Sigmoid colon (tissue), 7 donors: ENCODE data around the gene IL32. TPM values are rescaled to one million over a fixed set of nuclear protein-coding genes. Genes with fewer than 3 reads are reported as not detected.

ENCODE experiments used
- DNase-seq: peaks from one replicate; pipeline ENCODE4 v3.0.0-alpha.2; 2019
- H3K27ac ChIP-seq, 4 donors: fragments of 200-600 bp; sonication (generic); one replicate each; pipeline ENCODE4 v1.5.1; 2016 to 2019; ENCODE audit warnings: mild to moderate bottlenecking in 1 of 4
- H3K27me3 ChIP-seq, 3 donors: fragments of 200-600 bp; sonication (generic); one replicate each; pipeline ENCODE4 v1.5.1; 2019; ENCODE audit warnings: mild to moderate bottlenecking in 1 of 3
- H3K36me3 ChIP-seq, 4 donors: fragments of 200-600 bp; sonication (generic); one replicate each; pipeline ENCODE4 v1.5.1; 2016 to 2019
- H3K4me1 ChIP-seq, 4 donors: fragments of 200-600 bp; sonication (generic); one replicate each; pipeline ENCODE4 v1.5.1; 2017 to 2019
- H3K4me3 ChIP-seq, 4 donors: fragments of 200-600 bp; sonication (generic); one replicate each; pipeline ENCODE4 v1.5.1; 2017 to 2019; ENCODE audit warnings: mild to moderate bottlenecking in 2 of 4, moderate library complexity in 1 of 4
- H3K9me3 ChIP-seq, 4 donors: fragments of 200-600 bp in 3 of 4; sonication (generic) in 3 of 4; one replicate each; pipeline versions ENCODE4 v1.5.1 to v1.6.1; 2013 to 2019
- CTCF ChIP-seq, 4 experiments: fragments of 450-650 bp in 3 of 4; fragments of 200-600 bp in 1 of 4; IDR thresholded peaks; one replicate each; pipeline ENCODE4 v1.5.1; 2016 to 2019; ENCODE audit warnings: antibody characterized with exemption in 4 of 4, mild to moderate bottlenecking in 3 of 4, moderate library complexity in 2 of 4
- EP300 ChIP-seq, 4 donors: sonication (generic); formaldehyde crosslinking; IDR thresholded peaks; one replicate each; pipeline ENCODE4 v1.6.1; 2017; ENCODE audit warnings: antibody characterized with exemption in 4 of 4
- POLR2A ChIP-seq, 2 donors: fragments of 450-650 bp; IDR thresholded peaks; one replicate each; pipeline ENCODE4 v1.6.1; 2016; ENCODE audit warnings: antibody characterized with exemption in 2 of 2, mild to moderate bottlenecking in 2 of 2, moderate library complexity in 2 of 2
- POLR2AphosphoS5 ChIP-seq, 4 donors: sonication (generic); formaldehyde crosslinking; IDR thresholded peaks; one replicate each; pipeline ENCODE4 v1.6.1; 2017; ENCODE audit warnings: antibody characterized with exemption in 4 of 4
- WGBS, 2 donors: extraction: QIAGEN DNeasy Blood & Tissue Kit; methylation state at CpG; one replicate each; pipeline ENCODE4 v1.1.7; 2013; 5-methylcytosine and 5-hydroxymethylcytosine counted together
- intact Hi-C: fragments of 100-400 bp; cut with DNase I; formaldehyde crosslinking; loops from one replicate; pipeline ENCODE4 v1.15.1; 2023
- polyA plus RNA-seq, 3 donors: library from polyadenylated mRNA; stranded (reverse); fragments of 200-250 nt; gene quantifications; one replicate each; pipeline ENCODE4 v1.2.3, GENCODE V29; 2013
- total RNA-seq, 4 donors: library from RNA; depleted of rRNA; stranded (reverse); fragments of >200 nt; gene quantifications; one replicate each; pipeline ENCODE4 v1.1.0, GENCODE V29; 2016
- donor health status: healthy with polysubstance abuse.
- donor health status: Bipolar disorder and iron deficiency.
- donor health status: healthy.

Gene IL32
- total and polyA plus RNA-seq, 7 donors = 8.6 to 2,189 (median 27.1) TPM

DNA sequence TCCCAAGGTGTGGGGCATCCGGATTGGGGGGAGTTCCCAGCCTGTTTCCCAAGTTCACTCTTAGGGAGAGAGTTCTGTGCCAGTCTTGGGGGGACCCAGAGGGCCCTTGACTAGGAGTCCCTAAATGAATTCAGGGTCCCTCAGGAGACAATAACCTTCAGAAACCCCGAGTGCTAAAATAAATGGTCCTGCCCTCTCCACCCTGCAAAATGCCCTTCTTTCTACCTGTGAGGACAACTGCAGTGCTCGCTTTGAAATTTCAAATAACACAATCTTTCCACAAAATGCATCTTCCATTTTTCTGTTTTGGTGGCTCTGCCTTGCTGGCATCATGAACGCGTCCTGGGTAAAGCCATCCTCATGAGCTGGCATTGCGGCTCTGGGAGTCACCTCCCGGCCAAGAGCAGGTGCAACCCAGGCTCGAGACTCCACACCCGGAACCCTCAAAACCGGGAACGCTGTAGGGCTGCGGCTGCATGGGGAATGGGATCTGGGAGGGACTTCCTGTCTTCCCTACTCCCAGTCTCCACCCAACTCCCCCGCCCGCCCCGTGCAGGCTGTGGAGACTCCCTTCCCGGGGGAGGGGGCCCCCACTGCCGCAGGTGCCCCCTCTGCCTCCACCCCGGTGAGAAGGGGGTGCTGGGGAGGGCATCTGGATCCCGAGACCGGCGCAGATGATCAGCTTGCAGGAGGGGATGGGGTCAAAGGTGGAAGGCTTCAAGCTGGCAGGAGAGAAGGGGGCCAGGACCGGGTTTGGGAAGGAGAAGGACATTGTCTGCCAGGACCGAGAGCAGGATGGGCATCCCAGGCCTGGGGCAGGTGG, 46.8 kb downstream of the IL32 start, which contains the start of gene ZNF205:
Gene ZNF205 (plus strand): TSS at position 529 of the 823 bp plus-strand sequence. CDS start 845 bp downstream, outside the sequence.
- Histone ChIP-seq H3K9me3 (no peaks in the 10 kb centered on the region), H3K4me1 (peaks cover 0 to 33% (median 26%) of the 10 kb centered on the region in 4 donors), H3K27me3 (no peaks in the 10 kb centered on the region), H3K36me3 (peaks cover 0 to 25% (median 9%) of the 10 kb centered on the region in 4 donors), H3K27ac (peak within 1 kb of the TSS; percentile 75 to 80 (median 77)), H3K4me3 (peak within 1 kb of the TSS; percentile 76 to 86 (median 80))
- peak; percentile 87 for DNase-seq
- intact Hi-C loops = no loop called here
- WGBS, 2 donors = 8 to 21% methylated on average over 23 of the region's 23 CpGs
- peak in 1 of 4 donors; percentile 20 for TF ChIP-seq POLR2AphosphoS5 (IDR thresholded peaks at IDR 0.05)
- no peak for TF ChIP-seq EP300 (IDR thresholded peaks at IDR 0.05)
- no peak for TF ChIP-seq CTCF (IDR thresholded peaks at IDR 0.05)

DNA sequence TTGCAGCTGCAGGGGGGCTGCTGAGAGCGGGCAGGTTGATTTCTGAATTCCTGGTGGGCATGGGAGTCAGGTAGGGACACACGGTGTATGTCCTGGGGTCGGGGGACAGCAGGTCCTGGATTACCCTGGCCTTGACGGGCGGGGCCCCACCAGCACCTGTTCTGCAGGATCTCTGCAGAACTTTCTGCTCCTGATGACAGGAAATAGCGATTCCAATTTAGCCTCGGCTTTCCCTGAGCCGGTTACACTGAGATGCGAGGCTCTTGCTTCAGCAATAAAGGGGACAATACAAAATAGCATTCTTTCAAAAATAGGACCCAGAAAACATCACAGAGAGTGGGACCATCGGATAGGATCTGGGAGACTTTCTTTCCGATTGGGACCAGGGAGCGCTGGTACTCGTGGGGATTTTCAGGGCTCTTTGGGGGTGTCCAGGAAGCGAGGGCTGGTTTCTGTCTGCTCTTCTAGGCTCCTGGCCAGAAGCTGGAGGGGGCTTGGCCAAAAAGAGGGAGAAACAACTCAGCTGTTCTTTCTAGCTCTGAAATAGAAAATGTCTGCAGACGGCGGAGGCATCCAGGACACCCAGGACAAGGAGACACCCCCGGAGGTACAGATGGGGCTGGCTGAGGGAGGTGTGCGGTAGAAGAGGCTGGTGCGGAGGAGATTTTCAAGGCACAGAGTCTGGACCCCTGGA, 47.6 kb downstream of the IL32 start:
- intact Hi-C loops = no loop called here
- no peak for TF ChIP-seq POLR2AphosphoS5 (IDR thresholded peaks at IDR 0.05)
- no peak for TF ChIP-seq CTCF (IDR thresholded peaks at IDR 0.05)
- TF ChIP-seq EP300 (IDR thresholded peaks at IDR 0.05) = no peak
- TF ChIP-seq POLR2A (IDR thresholded peaks at IDR 0.05) = no peak
- no peaks in the 10 kb centered on the region for H3K9me3 ChIP-seq
- peak; percentile 77 for DNase-seq
- H3K27me3 ChIP-seq = no peaks in the 10 kb centered on the region
- peaks cover 0 to 31% (median 24%) of the 10 kb centered on the region in 4 donors for H3K4me1 ChIP-seq
- peak overlapping the region; percentile 76 to 86 (median 80) for H3K4me3 ChIP-seq
- peak overlapping the region; percentile 75 to 80 (median 77) for H3K27ac ChIP-seq
- H3K36me3 ChIP-seq = peaks cover 0 to 26% (median 9%) of the 10 kb centered on the region in 4 donors
- WGBS, 2 donors = 17 to 40% methylated on average over 19 of the region's 19 CpGs

GRCh38 chr16:3113765-3114479, 48.5 kb downstream of the IL32 start:
- H3K4me1 ChIP-seq = peaks cover 0 to 31% (median 24%) of the 10 kb centered on the region in 4 donors
- H3K9me3 ChIP-seq = no peaks in the 10 kb centered on the region
- WGBS, 2 donors = 65 to 77% methylated on average over 17 of the region's 17 CpGs
- no peak for DNase-seq
- no peaks in the 10 kb centered on the region for H3K27me3 ChIP-seq
- intact Hi-C loops = no loop called here
- H3K4me3 ChIP-seq = peak overlapping the region; percentile 76 to 86 (median 80)
- peaks cover 4 to 34% (median 13%) of the 10 kb centered on the region in 4 donors for H3K36me3 ChIP-seq
- H3K27ac ChIP-seq = peak overlapping the region in 3 of 4 donors; percentile 76 to 80 (median 78)
- TF ChIP-seq POLR2AphosphoS5 (IDR thresholded peaks at IDR 0.05) = no peak
- TF ChIP-seq POLR2A (IDR thresholded peaks at IDR 0.05) = no peak
- TF ChIP-seq EP300 (IDR thresholded peaks at IDR 0.05) = no peak
- no peak for TF ChIP-seq CTCF (IDR thresholded peaks at IDR 0.05)

DNA sequence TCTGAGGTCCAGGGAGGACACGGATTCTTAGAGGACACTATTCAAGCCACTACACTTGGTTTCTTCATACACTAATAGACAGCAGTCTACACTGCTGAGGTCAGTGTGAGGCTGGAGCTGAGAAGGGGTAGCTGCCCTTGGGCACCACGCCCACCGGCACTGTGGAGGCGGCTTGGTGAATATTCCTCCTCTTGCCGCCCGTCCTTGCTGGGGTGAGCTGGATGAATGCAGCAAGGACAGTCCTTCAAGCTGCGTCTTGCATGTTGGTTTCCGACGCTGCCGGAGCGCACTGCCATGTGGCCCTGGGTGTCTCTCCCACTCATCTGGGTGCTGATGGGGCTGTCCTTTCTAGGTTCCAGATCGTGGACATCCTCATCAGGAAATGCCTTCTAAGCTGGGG, 49.6 kb downstream of the IL32 start:
- intact Hi-C loops = no loop called here
- TF ChIP-seq POLR2A (IDR thresholded peaks at IDR 0.05) = no peak
- no peak for TF ChIP-seq EP300 (IDR thresholded peaks at IDR 0.05)
- no peak for TF ChIP-seq CTCF (IDR thresholded peaks at IDR 0.05)
- TF ChIP-seq POLR2AphosphoS5 (IDR thresholded peaks at IDR 0.05) = no peak
- no peak for DNase-seq
- no peaks in the 10 kb centered on the region for H3K9me3 ChIP-seq
- peaks cover 0 to 31% (median 24%) of the 10 kb centered on the region in 4 donors for H3K4me1 ChIP-seq
- H3K27ac ChIP-seq = no peak overlapping the region
- peaks cover 6 to 45% (median 23%) of the 10 kb centered on the region in 4 donors for H3K36me3 ChIP-seq
- no peaks in the 10 kb centered on the region for H3K27me3 ChIP-seq
- no peak overlapping the region for H3K4me3 ChIP-seq
- 93 to 94% methylated on average over 12 of the region's 12 CpGs for WGBS, 2 donors
